Measurements from ENCODE around the gene PPFIA1. TPM values are rescaled to one million over a fixed set of nuclear protein-coding genes. Genes with fewer than 3 reads are reported as not detected.
"Not testable (repeated sequence)": the region's sequence is repeated elsewhere in the genome, so short reads cannot be mapped to it uniquely, and the experiment has no call there.

The PPFIA1 gene
- total RNA-seq, 2 donors from 2014 or later, result 47.8 to 82.9 TPM

- Histone ChIP-seq H3K27me3 (replicated peaks; ENCODE audit: insufficient read depth) (no peaks in the 10 kb centered on the region), H3K4me1 (ENCODE audit: control insufficient read depth in 1 of 2, low read depth in 2 of 2) (peaks cover 0 to 11% of the 10 kb centered on the region in 2 donors), H3K36me3 (peaks cover 22% of the 10 kb centered on the region), H3K9me3 (no peaks in the 10 kb centered on the region), H3K27ac (no peak overlapping the region), H3K4me3 (no peak overlapping the region)
- ATAC-seq (ENCODE audit: insufficient number of reproducible peaks, low FRiP score, low read depth) (no peak), DNase-seq (ENCODE audit: low spot score) (no peak)
- TF ChIP-seq, protein P1, sequence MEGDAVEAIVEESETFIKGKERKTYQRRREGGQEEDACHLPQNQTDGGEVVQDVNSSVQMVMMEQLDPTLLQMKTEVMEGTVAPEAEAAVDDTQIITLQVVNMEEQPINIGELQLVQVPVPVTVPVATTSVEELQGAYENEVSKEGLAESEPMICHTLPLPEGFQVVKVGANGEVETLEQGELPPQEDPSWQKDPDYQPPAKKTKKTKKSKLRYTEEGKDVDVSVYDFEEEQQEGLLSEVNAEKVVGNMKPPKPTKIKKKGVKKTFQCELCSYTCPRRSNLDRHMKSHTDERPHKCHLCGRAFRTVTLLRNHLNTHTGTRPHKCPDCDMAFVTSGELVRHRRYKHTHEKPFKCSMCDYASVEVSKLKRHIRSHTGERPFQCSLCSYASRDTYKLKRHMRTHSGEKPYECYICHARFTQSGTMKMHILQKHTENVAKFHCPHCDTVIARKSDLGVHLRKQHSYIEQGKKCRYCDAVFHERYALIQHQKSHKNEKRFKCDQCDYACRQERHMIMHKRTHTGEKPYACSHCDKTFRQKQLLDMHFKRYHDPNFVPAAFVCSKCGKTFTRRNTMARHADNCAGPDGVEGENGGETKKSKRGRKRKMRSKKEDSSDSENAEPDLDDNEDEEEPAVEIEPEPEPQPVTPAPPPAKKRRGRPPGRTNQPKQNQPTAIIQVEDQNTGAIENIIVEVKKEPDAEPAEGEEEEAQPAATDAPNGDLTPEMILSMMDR (IDR thresholded peaks at IDR 0.05), result no peak
These were observed 18.2 kb downstream of the PPFIA1 start for GRCh38 chr11:70288721-70289120.

DNA sequence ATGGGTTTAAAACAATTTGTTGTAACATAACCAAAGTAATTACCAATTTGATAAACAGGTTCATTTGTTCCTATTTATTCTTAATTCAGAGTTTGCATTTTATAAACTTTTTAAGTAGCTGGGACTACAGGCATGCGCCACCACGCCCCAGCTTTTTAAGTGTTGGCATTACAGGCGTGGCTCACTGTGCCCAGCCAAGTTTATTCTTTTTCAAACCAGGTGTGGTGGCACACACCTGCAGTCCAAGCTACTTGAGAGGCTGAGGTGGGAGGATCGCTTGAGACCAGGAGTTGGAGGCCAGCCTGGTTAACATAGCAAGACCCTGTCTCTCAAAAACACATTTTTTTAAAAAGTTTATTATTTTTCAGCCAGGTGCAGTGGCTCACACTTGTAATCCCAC, 19.1 kb downstream of the PPFIA1 start:
- H3K36me3 ChIP-seq, result peaks cover 20% of the 10 kb centered on the region
- H3K9me3 ChIP-seq, result no peaks in the 10 kb centered on the region
- H3K4me3 ChIP-seq, result no peak overlapping the region
- ATAC-seq (ENCODE audit: insufficient number of reproducible peaks, low FRiP score, low read depth), result no peak
- DNase-seq (ENCODE audit: low spot score), result no peak
- no peak overlapping the region for H3K27ac ChIP-seq
- H3K4me1 ChIP-seq (ENCODE audit: control insufficient read depth in 1 of 2, low read depth in 2 of 2), result peaks cover 0 to 11% of the 10 kb centered on the region in 2 donors
- TF ChIP-seq, protein P1 (IDR thresholded peaks at IDR 0.05), result no peak
- H3K27me3 ChIP-seq (replicated peaks; ENCODE audit: insufficient read depth), result no peaks in the 10 kb centered on the region

GRCh38 chr11:70290361-70291065, 20.0 kb downstream of the PPFIA1 start:
- Histone ChIP-seq H3K4me3 (no peak overlapping the region), H3K27me3 (replicated peaks; ENCODE audit: insufficient read depth) (no peaks in the 10 kb centered on the region), H3K27ac (peak overlapping the region in 1 of 2 donors; percentile 7), H3K36me3 (peaks cover 15% of the 10 kb centered on the region), H3K9me3 (no peaks in the 10 kb centered on the region), H3K4me1 (ENCODE audit: control insufficient read depth in 1 of 2, low read depth in 2 of 2) (peaks cover 0 to 11% of the 10 kb centered on the region in 2 donors)
- DNase-seq (ENCODE audit: low spot score) (no peak), ATAC-seq (ENCODE audit: insufficient number of reproducible peaks, low FRiP score, low read depth) (no peak)
- TF ChIP-seq, protein P1 (IDR thresholded peaks at IDR 0.05), result no peak

DNA sequence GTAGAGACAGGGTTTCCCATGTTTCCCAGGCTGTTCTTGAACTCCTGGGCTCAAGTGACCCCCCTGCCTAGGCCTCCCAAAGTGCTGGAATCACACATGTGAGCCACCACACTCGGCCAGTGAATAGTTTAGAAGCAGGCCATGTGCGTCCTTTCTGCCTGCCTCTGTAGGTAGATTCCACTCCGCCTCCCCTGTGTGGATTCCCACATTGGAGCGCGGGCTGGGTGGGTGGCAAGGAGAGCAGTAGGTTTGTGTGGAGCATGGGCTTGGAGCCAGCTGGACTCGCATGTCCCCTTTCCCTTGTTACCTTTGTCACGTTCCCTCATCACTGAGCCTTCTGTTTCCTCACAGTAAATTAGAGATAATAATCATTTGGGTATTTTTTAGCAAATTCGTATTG, 21.7 kb downstream of the PPFIA1 start:
- Histone ChIP-seq H3K9me3 (no peaks in the 10 kb centered on the region), H3K27me3 (replicated peaks; ENCODE audit: insufficient read depth) (no peaks in the 10 kb centered on the region), H3K4me3 (no peak overlapping the region), H3K27ac (no peak overlapping the region), H3K4me1 (ENCODE audit: control insufficient read depth in 1 of 2, low read depth in 2 of 2) (peaks cover 0 to 11% of the 10 kb centered on the region in 2 donors), H3K36me3 (peaks cover 9% of the 10 kb centered on the region)
- TF ChIP-seq, protein P1 (IDR thresholded peaks at IDR 0.05), result no peak
- no peak for DNase-seq (ENCODE audit: low spot score)
- ATAC-seq (ENCODE audit: insufficient number of reproducible peaks, low FRiP score, low read depth), result no peak

DNA sequence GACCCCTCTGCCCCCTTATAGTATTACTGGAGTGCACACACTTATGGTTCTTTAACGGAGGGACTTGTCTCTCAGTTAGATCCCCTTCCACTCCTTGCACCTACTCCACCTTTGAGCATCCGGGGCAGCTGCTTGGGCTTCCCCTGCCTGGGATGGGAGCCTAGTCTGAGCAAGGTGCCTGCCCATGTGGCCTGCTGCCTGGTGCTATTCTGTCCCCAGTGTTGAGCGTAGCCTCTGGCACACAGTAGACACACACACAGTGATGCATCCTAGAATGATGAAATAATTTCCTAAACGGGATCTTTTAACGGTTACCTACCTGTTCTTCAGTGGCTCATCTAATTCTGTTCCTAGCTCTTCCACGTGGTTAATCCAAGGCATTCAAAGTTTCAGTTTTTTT, 22.4 kb downstream of the PPFIA1 start:
- Histone ChIP-seq H3K4me1 (ENCODE audit: control insufficient read depth in 1 of 2, low read depth in 2 of 2) (peaks cover 0 to 15% of the 10 kb centered on the region in 2 donors), H3K27ac (no peak overlapping the region), H3K36me3 (peaks cover 9% of the 10 kb centered on the region), H3K4me3 (no peak overlapping the region), H3K27me3 (replicated peaks; ENCODE audit: insufficient read depth) (no peaks in the 10 kb centered on the region), H3K9me3 (no peaks in the 10 kb centered on the region)
- TF ChIP-seq, protein P1 (IDR thresholded peaks at IDR 0.05), result no peak
- DNase-seq (ENCODE audit: low spot score) (no peak), ATAC-seq (ENCODE audit: insufficient number of reproducible peaks, low FRiP score, low read depth) (no peak)

- H3K27me3 ChIP-seq (replicated peaks; ENCODE audit: insufficient read depth); DNase-seq (ENCODE audit: low spot score); H3K9me3 ChIP-seq; H3K27ac ChIP-seq; H3K4me3 ChIP-seq; H3K36me3 ChIP-seq; ATAC-seq (ENCODE audit: insufficient number of reproducible peaks, low FRiP score, low read depth): not testable (repeated sequence)
- H3K4me1 ChIP-seq (ENCODE audit: control insufficient read depth in 1 of 2, low read depth in 2 of 2), result peaks cover 0 to 18% of the 10 kb centered on the region in 2 donors
These were observed 24.7 kb downstream of the PPFIA1 start for GRCh38 chr11:70295166-70295565.

All from thoracic aorta (tissue), 2 donors.